ENCODE data around the gene TNFSF9.
"Not testable (repeated sequence)": the region's sequence is repeated elsewhere in the genome, so short reads cannot be mapped to it uniquely, and the experiment has no call there.

TNFSF9 gene

DNA sequence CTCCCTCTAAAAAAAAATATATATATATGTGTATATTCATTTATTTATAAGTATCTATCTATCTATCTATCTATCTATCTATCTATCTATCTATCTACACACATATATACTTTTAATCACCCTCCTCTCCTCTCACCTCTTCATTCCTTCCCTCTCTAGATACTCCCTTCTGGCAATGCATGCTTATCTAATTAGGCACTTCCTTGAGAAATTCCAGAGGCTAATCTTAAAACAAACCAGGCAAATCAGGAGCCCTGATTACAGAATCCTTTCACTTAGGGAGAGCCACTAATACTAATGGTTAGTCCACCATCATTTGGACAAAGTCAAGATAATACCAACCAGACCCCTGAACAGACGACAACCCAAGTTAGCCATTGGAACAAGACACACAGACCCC, 42.5 kb downstream of the TNFSF9 start:
- no peak for DNase-seq

GRCh38 chr19:6576869-6577475, 46.1 kb downstream of the TNFSF9 start:
- DNase-seq: no peak

GRCh38 chr19:6577476-6578125, 46.8 kb downstream of the TNFSF9 start:
- no peak for DNase-seq

DNA sequence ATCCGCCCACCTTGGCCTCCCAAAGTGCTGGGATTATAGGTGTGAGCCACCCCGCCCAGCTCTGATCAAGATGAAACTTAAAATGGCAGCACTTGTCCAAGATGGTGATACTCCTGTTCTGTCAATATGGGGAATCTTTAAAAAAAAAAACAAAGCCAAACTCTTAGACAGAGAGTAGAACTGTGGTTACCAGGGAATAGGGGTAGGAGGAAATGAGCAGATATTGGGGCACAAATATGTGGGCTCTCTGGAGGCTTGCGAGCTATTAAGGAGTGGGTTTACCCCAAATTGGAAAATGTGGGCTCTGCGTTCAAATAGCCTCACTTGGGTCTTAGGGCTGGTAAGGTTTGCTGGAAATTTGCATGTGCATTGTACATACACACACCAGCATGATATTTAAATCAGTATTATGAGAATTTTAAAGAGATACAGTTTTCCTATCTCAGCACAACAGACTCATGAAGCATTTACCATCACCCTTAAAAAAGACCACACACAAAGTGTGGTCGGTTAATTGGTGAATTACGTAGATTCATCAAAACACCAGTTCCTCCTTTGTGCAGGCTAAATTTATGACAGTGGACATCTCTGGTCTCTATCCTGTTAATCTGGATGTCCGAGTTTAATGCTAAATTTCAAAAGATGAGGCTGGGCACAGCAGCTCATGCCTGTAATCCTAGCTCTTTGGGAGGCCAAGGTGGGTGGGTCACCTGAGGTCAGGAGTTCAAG, 48.8 kb downstream of the TNFSF9 start:
- DNase-seq: no peak

DNA sequence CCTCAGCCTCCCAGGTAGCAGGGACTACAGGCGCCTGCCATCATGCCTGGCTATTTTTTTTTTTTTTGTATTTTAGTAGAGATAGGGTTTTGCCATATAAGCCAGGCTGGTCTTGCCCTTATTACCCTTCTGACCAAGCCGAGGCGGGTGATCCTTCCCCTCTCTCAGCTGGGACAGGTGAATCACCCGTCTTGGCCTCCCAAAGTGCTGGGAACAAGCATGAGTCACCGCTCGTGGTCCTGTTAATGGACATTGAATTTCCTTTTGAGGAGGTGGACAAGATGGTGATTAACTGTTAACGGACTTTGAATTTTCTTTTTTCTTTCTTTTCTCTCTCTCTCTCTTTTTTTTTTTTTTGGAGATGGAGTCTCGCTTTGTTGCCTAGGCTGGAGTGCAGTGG, 49.5 kb downstream of the TNFSF9 start:
- peak; percentile 71 for DNase-seq

DNA sequence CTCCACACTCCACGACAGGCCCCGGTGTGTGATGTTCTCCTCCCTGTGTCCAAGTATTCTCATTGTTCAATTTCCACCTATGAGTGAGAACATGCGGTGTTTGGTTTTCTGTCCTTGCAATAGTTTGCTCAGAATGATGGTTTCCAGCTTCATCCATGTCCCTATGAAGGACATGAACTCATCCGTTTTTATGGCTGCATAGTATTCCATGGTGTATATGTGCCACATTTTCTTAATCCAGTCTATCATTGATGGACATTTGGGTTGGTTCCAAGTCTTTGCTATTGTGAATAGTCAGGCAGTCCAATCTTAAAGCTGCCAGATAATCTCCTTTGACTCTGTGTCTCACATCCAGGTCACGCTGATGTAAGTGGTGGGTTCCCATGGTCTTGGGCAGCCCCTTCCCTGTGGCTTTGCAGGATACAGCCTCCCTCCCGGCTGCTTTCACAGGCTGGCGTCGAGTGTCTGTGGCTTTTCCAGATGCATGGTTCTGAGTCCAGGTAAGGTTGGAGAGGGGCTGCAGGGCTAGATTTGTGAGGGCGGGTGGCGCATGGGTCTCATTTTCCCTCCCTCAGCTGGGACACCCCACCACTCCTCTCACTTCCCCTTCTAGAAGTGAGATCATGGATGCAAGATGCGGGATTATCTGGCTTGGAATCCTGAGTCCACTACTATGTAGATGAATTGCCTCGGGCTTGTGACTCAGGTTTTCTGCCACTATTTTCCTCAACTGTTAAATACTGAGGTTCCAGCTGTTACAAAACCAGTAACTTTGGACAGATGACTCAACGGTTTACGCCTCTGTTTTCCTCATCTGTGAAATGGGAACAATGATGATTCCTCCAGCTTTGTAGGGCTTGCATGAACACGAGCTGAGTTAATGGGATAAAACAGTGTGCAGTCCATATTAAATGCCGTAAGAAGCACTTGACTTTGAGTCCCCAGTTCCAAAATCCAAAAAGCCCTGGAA, 52.0 kb downstream of the TNFSF9 start:
- DNase-seq: not testable (repeated sequence)
